Fibroblast of peridontal ligament (primary cell): ENCODE results near the gene IFNL3.
"Not testable (repeated sequence)": the region's sequence is repeated elsewhere in the genome, so short reads cannot be mapped to it uniquely, and the experiment has no call there.

Experiments used
- DNase-seq: peaks from one replicate; pipeline ENCODE4 v3.0.0-alpha.2; 2010; ENCODE audit errors: extremely low read depth

IFNL3 gene

DNA sequence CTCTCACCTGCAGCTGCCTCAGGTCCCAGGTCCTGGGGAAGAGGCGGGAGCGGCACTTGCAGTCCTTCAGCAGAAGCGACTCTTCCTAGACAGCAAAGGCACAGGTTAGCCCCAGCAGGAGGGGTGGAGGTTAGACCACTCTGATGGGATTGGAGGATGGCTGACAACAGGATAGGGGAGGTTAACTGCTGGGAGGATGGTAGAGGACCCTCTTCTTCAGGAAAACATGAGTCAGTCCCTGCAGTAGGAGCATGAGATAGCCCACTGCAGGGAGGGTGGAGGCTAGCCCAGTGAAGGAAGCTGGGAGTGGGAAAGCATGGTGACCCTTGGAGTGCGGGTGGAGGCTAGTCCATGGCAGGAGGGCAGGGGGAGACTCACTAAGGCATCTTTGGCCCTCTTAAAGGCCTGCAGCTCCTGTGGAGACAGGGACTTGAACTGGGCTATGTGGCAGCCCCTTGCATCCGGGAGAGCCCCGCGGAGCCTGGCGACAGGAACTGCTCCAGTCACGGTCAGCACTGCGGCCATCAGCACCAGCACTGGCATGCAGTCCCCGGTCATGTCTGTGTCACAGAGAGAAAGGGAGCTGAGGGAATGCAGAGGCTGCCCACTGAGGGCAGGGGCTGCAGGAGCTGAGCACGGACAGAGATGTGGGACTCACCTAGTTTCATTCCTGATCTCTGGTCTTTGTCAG lies at the start of gene IFNL3:
IFNL3 (minus strand) TSS at position 597 of the 691 bp plus-strand sequence; CDS start at position 558, 39 bp downstream.
- DNase-seq = not testable (repeated sequence)

GRCh38 chr19:39293394-39293793 lies 48.6 kb upstream of the IFNL3 start:
- no peak for DNase-seq

DNA sequence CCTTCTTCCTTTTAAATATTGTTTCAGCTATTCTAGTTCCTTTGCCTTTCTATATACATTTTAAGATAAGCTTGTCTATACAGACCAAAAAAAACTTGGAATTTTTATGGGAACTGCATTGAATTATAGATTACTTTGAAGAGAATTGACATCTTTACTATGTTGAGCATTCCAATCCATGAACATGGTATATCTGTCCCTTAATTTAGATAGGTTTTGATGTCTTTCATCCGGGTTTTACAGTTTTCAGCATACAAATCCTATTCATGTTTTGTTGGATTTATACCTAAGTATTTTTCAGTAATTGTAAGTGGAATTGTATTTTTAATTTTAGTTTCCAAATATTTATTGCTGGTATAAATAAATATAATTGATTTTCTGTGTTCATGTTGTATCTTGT lies 39.2 kb upstream of the IFNL3 start:
- DNase-seq = no peak

GRCh38 chr19:39282021-39282420 lies 37.2 kb upstream of the IFNL3 start:
- DNase-seq = no peak

DNA sequence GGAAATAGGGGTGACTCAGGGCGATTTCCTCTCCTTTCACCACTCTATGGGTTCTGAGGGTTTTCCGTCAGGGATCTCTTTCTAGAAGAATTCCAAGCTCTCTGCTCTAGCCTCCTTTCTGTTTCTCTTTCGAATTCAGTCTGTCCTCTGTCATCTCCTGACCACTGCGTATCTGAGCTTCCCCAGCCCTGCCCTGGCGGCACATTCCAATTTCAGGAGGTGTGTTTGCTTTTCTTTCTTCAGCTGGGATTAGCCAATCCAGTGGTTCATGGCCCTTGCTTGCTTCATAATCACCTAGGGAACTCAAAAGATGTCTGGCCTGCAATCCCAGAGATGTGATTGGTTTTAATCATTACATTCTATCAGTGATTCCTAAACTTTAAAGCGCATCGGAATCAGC lies 32.8 kb upstream of the IFNL3 start:
- no peak for DNase-seq

GRCh38 chr19:39276740-39277139 lies 31.9 kb upstream of the IFNL3 start:
- DNase-seq = no peak

DNA sequence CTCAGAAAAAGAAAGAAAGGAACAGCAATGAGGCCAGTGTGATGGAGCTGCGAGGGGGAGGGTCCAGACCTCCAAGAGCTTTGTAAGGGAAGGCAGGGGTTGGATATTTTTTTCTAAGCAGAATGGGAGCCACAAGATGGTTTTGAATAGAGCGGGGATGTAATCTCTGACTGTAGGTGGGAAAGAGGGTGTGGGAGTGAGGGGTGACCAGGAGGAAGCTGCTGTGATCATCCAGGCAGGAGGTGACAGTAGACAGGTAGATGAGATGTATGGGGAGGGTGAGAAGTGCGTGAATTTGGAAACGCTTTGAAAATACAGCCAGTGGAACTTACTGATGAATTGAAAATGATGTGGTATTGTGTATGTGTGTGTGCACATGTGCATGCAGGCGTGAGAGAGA lies 30.8 kb upstream of the IFNL3 start:
- DNase-seq = no peak

DNA sequence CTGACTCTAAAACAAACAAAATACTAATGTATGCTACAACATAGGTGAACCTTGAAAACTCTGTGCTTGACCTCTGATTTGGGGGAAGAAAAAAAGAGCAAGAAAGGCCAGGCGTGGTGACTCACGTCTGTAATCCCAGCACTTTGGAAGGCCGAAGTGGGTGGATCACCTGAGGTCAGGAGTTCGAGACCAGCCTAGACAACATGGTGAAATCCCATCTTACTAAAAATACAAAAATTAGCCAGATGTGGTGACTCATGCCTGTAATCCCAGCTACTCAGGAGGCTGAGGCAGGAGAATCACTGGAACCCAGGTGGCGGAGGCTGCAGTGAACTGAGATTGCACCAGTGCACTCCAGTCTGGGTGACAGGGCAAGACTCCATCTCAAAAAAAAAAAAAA lies 29.1 kb upstream of the IFNL3 start:
- not testable (repeated sequence) for DNase-seq

GRCh38 chr19:39270036-39270871 lies 25.4 kb upstream of the IFNL3 start:
- DNase-seq = no peak

DNA sequence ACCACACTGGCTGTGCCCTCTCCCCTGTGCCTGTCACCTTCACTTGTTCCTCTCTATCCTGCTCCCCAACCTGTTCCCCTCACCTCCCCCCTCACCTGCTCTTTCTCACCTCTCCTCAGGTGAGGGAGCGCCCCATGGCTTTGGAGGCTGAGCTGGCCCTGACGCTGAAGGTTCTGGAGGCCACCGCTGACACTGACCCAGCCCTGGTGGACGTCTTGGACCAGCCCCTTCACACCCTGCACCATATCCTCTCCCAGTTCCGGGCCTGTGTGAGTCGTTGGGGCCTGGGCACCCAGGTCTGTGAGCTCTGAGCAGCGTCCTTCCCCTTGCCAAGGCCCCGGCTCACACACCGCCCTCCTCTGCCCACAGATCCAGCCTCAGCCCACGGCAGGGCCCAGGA lies 24.6 kb upstream of the IFNL3 start:
- DNase-seq = not testable (repeated sequence)

DNA sequence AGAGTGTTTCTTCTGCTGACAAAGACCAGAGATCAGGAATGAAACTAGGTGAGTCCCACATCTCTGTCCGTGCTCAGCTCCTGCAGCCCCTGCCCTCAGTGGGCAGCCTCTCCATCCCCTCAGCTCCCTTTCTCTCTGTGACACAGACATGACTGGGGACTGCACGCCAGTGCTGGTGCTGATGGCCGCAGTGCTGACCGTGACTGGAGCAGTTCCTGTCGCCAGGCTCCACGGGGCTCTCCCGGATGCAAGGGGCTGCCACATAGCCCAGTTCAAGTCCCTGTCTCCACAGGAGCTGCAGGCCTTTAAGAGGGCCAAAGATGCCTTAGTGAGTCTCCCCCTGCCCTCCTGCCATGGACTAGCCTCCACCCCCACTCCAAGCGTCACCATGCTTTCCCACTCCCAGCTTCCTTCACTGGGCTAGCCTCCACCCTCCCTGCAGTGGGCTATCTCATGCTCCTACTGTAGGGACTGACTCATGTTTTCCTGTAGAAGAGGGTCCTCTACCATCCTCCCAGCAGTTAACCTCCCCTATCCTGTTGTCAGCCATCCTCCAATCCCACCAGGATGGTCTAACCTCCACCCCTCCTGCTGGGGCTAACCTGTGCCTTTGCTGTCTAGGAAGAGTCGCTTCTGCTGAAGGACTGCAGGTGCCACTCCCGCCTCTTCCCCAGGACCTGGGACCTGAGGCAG lies 23.9 kb upstream of the IFNL3 start:
- not testable (repeated sequence) for DNase-seq

GRCh38 chr19:39268085-39268484 lies 23.3 kb upstream of the IFNL3 start, which contains the start of gene IFNL2:
TSS of gene IFNL2 (plus strand) at chr19:39268396. CDS start at chr19:39268569, 173 bp downstream.
- not testable (repeated sequence) for DNase-seq

DNA sequence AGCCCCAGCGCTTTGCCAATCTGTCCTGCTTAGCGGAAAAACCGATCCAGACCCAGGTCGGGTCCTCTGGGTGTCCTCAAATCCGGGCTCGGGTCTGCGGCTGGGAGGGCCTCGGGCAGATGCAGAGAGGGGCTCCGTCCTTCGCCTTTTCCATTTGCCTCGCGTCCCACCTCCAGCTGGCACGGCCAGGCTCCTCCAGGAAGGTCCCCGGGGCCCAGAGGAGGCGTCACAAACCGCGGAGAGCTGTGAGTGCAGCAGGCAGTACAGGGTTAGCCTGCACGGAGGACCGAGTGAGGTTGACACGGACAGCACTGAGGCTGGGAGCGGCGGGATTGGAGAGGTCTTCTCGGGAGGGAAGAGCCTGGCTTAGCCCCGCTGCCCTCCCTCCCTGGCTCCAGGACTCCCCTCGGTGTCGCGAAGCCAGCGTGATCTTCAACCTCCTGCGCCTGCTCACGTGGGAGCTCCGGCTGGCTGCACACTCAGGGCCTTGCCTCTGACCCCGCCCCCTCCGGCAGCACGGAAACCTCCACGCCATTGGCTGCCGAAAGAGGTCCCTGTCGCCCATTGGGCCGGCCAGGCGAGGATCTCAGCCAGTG lies 20.6 kb upstream of the IFNL3 start:
- no peak for DNase-seq

- no peak for DNase-seq
These were observed 19.8 kb upstream of the IFNL3 start for GRCh38 chr19:39264306-39265290.

GRCh38 chr19:39263912-39264305 lies 19.1 kb upstream of the IFNL3 start:
- DNase-seq = no peak

DNA sequence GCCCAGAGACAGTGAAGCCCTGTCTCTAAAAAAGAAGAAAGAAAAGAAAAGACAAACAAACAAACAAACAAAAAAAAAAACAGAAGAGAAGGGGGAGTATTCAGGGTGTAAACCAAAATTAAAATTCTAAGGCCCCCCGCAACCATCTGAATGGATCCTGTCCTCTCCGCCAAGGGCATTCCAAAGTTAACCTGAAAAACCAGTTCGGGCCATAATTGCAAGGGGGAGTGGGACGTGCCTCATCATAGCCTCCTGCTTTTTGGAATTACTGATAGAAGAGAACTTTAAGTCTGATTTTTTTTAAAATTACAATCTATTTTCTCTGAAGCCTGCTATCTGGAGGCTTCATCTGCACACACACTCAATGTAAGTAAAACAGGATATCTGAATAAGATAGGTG lies 17.7 kb upstream of the IFNL3 start:
- no peak for DNase-seq

DNA sequence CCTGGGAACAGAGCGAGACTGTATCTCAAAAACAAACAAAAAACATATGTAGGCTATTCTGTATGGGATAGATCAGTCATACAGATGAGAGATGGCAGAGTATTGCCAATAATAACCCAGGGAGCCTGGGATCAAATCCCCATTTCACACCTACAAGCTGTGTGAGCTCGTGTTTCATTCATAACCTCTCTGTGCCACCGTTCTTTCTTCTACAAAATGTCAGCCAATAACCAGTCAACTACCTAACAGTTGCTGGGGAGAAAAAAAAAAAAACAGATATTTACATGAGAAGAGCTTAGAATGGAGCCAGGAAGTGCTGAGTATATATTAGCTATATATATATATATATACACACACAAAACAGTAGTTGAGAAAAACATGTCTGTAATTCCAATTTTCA lies 16.9 kb upstream of the IFNL3 start:
- DNase-seq = no peak

DNA sequence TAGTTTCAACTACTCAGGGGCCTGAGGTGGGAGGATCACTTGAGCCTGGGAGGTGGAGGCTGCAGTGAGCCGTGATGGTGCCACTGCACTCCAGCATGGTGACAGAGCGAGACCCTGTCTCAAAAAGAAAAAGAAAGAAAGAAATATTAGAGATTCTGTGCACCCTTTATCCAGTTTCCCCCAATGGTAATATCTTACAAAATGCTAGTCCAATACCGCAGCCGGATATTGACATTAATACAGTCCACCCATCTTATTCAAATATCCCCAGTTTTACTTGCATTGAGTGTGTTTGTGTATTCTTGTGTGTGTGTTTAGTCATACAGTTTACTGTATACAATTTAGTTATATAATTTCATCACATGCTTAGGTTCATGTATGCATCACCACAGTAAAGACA lies 12.4 kb upstream of the IFNL3 start:
- DNase-seq = no peak

DNA sequence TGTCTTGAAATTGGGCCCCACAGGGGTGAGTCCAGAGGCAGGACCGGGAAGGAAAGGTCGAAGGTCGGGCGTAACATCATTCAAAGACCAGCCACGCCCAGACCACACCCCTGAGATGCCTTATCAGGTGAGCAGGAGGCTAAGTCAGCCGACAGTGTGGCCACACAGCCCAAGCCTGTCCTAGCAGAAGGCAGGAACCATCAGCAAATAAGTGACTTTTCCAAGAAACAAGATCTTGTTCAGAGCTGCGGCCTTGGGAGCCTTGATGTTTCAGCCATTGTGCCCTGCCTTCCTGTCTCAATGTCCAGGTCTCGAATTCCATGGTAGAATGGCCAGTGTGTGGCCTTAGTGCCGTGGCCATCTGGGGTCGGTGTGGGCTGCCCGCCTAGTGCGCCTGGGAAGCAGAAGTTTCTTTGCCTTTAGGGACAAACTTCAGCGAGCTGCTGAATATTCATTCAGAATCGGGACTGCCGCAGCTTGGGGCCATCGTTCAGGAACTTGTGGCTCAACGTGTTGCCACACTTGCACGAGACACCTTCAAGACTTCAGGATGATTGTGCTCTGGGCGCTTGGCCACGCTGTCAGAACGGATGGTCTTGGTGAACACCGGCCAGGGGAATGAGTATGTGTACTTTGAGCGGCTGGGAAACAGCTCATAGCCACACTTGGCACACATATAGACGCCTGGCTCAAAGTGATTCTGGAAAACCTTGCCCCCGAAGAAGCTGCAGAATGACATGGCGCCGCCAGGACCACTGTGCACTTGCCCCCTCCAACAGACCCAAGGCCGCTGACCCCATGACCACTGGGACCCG lies 9.9 kb upstream of the IFNL3 start:
- no peak for DNase-seq
